Retinal pigment epithelial cell (primary cell): Measurements from ENCODE around the gene AXDND1.

Experiments
- DNase-seq: peaks from one replicate; pipeline ENCODE4 v3.0.0-alpha.2; 2010; ENCODE audit warnings: low read depth
- H3K4me3 ChIP-seq: 2 replicates; pipeline ENCODE4 v1.5.1; 2011; ENCODE audit warnings: mild to moderate bottlenecking, low read length, control low read depth, moderate library complexity
- CTCF ChIP-seq: conservative IDR thresholded peaks from 2 replicates; pipeline ENCODE4 v1.5.1; 2011; ENCODE audit warnings: low read depth, low read length, control low read depth, inconsistent platforms

The AXDND1 gene

GRCh38 chr1:179550746-179551682 lies 185.2 kb downstream of the AXDND1 start:
- peak; percentile 26 for DNase-seq
- TF ChIP-seq CTCF, result no peak

GRCh38 chr1:179554427-179554826 lies 188.7 kb downstream of the AXDND1 start:
- no peak for TF ChIP-seq CTCF
- no peak overlapping the region for H3K4me3 ChIP-seq
- no peak for DNase-seq

More at GRCh38 chr1:179550746-179551682, 185.2 kb downstream of the AXDND1 start:
- H3K4me3 ChIP-seq, result no peak overlapping the region

- DNase-seq, result no peak
- no peak for TF ChIP-seq CTCF
- no peak overlapping the region for H3K4me3 ChIP-seq
These were observed 192.3 kb downstream of the AXDND1 start for GRCh38 chr1:179558078-179558477.

GRCh38 chr1:179575497-179576314 lies 209.9 kb downstream of the AXDND1 start, which contains the start of gene NPHS2:
Gene NPHS2 (minus strand): TSS chr1:179575948. CDS start chr1:179575864, 84 bp downstream.
- H3K4me3 ChIP-seq, result no peak within 1 kb of the TSS
- DNase-seq, result no peak
- TF ChIP-seq CTCF, result no peak

GRCh38 chr1:179576509-179576908 lies 210.7 kb downstream of the AXDND1 start:
- H3K4me3 ChIP-seq, result no peak overlapping the region
- no peak for TF ChIP-seq CTCF

GRCh38 chr1:179583771-179584320 lies 218.1 kb downstream of the AXDND1 start:
- no peak for TF ChIP-seq CTCF
- DNase-seq, result no peak
- no peak overlapping the region for H3K4me3 ChIP-seq

More at GRCh38 chr1:179576509-179576908, 210.7 kb downstream of the AXDND1 start:
- no peak for DNase-seq
